ENCODE measurements around the gene ACAN. TPM values are rescaled to one million over a fixed set of nuclear protein-coding genes. Genes with fewer than 3 reads are reported as not detected.

The ACAN gene
- polyA plus RNA-seq, 1 of the 3 experiments (the other 2 are of a cell fraction), result not detected

DNA sequence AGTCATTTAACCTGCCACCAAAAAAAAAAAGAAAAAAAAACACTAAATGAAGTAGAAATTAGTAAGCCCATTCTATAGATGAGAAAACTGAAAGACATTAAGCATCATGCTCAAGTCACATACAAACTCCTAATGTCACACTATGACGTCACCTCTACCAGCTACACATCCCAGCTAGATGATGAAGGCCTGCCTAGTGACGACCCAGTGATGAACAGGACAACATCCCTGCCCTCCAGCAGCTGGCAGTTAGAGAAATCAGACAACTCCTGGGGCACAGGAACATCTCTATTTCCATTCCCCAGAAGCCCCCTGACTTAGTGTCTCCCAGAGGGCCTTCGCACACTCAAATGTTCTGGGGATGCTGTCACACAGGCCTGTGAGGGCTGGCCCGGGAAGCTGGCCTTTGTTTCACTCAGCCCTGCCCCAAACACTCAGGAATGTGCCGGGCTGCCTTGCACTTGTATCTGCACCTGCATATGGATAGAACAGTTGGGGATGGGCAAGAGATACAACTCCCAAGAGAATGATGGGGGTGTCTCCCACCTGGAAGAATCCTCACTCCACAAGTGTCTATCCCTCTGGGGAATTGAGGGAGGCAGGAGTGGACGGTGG, 99.1 kb downstream of the ACAN start:
- no peak overlapping the region for H3K4me2 ChIP-seq

DNA sequence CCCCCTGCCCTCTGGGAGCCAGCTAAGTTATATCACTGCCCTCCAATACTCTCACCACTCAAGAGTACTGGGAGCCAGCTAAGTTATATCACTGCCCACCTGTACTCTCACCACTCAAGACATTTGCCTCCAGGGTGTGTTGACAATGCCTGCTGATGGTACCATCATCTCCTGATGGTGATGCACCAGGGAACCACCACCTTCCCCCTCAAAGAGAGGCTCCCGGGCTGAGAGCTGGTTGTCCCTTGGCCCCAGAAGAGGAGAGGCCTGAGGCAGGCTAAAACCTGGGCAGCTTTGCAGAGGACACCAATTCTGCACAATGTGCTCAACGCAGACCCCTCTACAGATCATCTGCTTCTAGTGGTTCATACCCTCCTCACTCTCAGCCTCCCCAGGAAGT, 99.6 kb downstream of the ACAN start:
- Histone ChIP-seq H3K9me2 (no peaks in the 10 kb centered on the region), H4K20me1 (ENCODE audit: insufficient read depth) (no peaks in the 10 kb centered on the region), H3K36me3 (replicated peaks in 1 of 2; ENCODE audit: control insufficient read depth in 1 of 2, insufficient read depth in 2 of 2, low read length in 1 of 2) (peaks cover 3 to 18% of the 10 kb centered on the region in 2 experiments), H3F3A (replicated peaks; ENCODE audit: insufficient read depth) (no peaks in the 10 kb centered on the region), H3K4me2 (no peak overlapping the region), H3K9ac (no peak overlapping the region), H3K9me3 (no peaks in the 10 kb centered on the region), H3K27ac (ENCODE audit: low read depth in 2 of 2, low read length in 1 of 2) (no peak overlapping the region), H3K4me1 (ENCODE audit: control insufficient read depth in 1 of 2, insufficient read depth in 2 of 2, low read depth in 1 of 2, low read length in 1 of 2) (peaks cover 0 to under 1% of the 10 kb centered on the region in 2 experiments; a peak in 1 of 4 replicates), H3K4me3 (ENCODE audit: low read depth in 2 of 2, low read length in 1 of 2) (no peak overlapping the region), H2AFZ (ENCODE audit: low read depth) (no peak overlapping the region), H3K79me2 (ENCODE audit: insufficient read depth) (no peaks in the 10 kb centered on the region), H3K27me3 (ENCODE audit: insufficient read depth) (no peaks in the 10 kb centered on the region)
- ChIA-PET POLR2A (no interaction called here), CTCF (interaction anchor here (1.0 to 4.5 kb wide), 9 partner anchors 9 to 278 kb away, joined by 3 to 48 read pairs (median 4); no protein-coding TSS in a partner anchor)
- no peak for DNase-seq
- WGBS (ENCODE audit: low lambda C conversion rate), result 90% methylated on average over 2 of the region's 2 CpGs
- no peak for TF ChIP-seq TAF1 (IDR thresholded peaks at IDR 0.05; ENCODE audit: borderline replicate concordance, low read depth, low read length)
- no peak for TF ChIP-seq JUND (IDR thresholded peaks at IDR 0.05)
- TF ChIP-seq RAD21 (IDR thresholded peaks at IDR 0.05; ENCODE audit: low read length), result no peak
- TF ChIP-seq, protein P1, sequence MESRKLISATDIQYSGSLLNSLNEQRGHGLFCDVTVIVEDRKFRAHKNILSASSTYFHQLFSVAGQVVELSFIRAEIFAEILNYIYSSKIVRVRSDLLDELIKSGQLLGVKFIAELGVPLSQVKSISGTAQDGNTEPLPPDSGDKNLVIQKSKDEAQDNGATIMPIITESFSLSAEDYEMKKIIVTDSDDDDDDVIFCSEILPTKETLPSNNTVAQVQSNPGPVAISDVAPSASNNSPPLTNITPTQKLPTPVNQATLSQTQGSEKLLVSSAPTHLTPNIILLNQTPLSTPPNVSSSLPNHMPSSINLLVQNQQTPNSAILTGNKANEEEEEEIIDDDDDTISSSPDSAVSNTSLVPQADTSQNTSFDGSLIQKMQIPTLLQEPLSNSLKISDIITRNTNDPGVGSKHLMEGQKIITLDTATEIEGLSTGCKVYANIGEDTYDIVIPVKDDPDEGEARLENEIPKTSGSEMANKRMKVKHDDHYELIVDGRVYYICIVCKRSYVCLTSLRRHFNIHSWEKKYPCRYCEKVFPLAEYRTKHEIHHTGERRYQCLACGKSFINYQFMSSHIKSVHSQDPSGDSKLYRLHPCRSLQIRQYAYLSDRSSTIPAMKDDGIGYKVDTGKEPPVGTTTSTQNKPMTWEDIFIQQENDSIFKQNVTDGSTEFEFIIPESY (IDR thresholded peaks at IDR 0.05; ENCODE audit: borderline replicate concordance, low read depth), result no peak
- TF ChIP-seq TEAD4 (IDR thresholded peaks at IDR 0.05; ENCODE audit: borderline replicate concordance, insufficient read depth), result no peak
- TF ChIP-seq MXI1 (IDR thresholded peaks at IDR 0.05; ENCODE audit: low read depth, low read length), result no peak
- TF ChIP-seq, protein P2, sequence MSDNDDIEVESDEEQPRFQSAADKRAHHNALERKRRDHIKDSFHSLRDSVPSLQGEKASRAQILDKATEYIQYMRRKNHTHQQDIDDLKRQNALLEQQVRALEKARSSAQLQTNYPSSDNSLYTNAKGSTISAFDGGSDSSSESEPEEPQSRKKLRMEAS (IDR thresholded peaks at IDR 0.05; ENCODE audit: low read depth), result no peak
- no peak for TF ChIP-seq FOSL2 (IDR thresholded peaks at IDR 0.05; ENCODE audit: borderline replicate concordance, low read depth)
- TF ChIP-seq GATA2 (CRISPR knock-in tag; IDR thresholded peaks at IDR 0.05), result no peak
- TF ChIP-seq RCOR1 (IDR thresholded peaks at IDR 0.05; ENCODE audit: low read length), result no peak
- TF ChIP-seq, protein P3, sequence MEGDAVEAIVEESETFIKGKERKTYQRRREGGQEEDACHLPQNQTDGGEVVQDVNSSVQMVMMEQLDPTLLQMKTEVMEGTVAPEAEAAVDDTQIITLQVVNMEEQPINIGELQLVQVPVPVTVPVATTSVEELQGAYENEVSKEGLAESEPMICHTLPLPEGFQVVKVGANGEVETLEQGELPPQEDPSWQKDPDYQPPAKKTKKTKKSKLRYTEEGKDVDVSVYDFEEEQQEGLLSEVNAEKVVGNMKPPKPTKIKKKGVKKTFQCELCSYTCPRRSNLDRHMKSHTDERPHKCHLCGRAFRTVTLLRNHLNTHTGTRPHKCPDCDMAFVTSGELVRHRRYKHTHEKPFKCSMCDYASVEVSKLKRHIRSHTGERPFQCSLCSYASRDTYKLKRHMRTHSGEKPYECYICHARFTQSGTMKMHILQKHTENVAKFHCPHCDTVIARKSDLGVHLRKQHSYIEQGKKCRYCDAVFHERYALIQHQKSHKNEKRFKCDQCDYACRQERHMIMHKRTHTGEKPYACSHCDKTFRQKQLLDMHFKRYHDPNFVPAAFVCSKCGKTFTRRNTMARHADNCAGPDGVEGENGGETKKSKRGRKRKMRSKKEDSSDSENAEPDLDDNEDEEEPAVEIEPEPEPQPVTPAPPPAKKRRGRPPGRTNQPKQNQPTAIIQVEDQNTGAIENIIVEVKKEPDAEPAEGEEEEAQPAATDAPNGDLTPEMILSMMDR (IDR thresholded peaks at IDR 0.05), result no peak

More for the DNA sequence above, 99.1 kb downstream of the ACAN start:
- no peaks in the 10 kb centered on the region for H3K9me3 ChIP-seq
- no peaks in the 10 kb centered on the region for H3K9me2 ChIP-seq
- ChIA-PET CTCF (interaction anchor here (1.1 to 4.5 kb wide), 6 partner anchors 10 to 269 kb away, joined by 3 to 29 read pairs (median 5); no protein-coding TSS in a partner anchor), POLR2A (no interaction called here)
- H3K4me3 ChIP-seq (ENCODE audit: low read depth in 2 of 2, low read length in 1 of 2), result no peak overlapping the region
- no peaks in the 10 kb centered on the region for H3K27me3 ChIP-seq (ENCODE audit: insufficient read depth)
- H3F3A ChIP-seq (replicated peaks; ENCODE audit: insufficient read depth), result no peaks in the 10 kb centered on the region
- peaks cover 4 to 5% of the 10 kb centered on the region in 2 experiments; a peak in 2 of 4 replicates for H3K4me1 ChIP-seq (ENCODE audit: control insufficient read depth in 1 of 2, insufficient read depth in 2 of 2, low read depth in 1 of 2, low read length in 1 of 2)
- no peak overlapping the region for H2AFZ ChIP-seq (ENCODE audit: low read depth)
- no peak overlapping the region for H3K9ac ChIP-seq
- no peak overlapping the region for H3K27ac ChIP-seq (ENCODE audit: low read depth in 2 of 2, low read length in 1 of 2)
- H3K79me2 ChIP-seq (ENCODE audit: insufficient read depth), result no peaks in the 10 kb centered on the region
- TF ChIP-seq GABPA (IDR thresholded peaks at IDR 0.05; ENCODE audit: low read depth) (no peak), TAF1 (IDR thresholded peaks at IDR 0.05; ENCODE audit: borderline replicate concordance, low read depth, low read length) (no peak), TCF12 (IDR thresholded peaks at IDR 0.05) (no peak), CHD2 (IDR thresholded peaks at IDR 0.05; ENCODE audit: low read length, partially characterized antibody) (no peak), MXI1 (IDR thresholded peaks at IDR 0.05; ENCODE audit: low read depth, low read length) (no peak)
- TF ChIP-seq, protein P4, sequence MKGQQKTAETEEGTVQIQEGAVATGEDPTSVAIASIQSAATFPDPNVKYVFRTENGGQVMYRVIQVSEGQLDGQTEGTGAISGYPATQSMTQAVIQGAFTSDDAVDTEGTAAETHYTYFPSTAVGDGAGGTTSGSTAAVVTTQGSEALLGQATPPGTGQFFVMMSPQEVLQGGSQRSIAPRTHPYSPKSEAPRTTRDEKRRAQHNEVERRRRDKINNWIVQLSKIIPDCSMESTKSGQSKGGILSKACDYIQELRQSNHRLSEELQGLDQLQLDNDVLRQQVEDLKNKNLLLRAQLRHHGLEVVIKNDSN (IDR thresholded peaks at IDR 0.05; ENCODE audit: borderline replicate concordance, low read depth), result no peak
- TF ChIP-seq, protein P5, sequence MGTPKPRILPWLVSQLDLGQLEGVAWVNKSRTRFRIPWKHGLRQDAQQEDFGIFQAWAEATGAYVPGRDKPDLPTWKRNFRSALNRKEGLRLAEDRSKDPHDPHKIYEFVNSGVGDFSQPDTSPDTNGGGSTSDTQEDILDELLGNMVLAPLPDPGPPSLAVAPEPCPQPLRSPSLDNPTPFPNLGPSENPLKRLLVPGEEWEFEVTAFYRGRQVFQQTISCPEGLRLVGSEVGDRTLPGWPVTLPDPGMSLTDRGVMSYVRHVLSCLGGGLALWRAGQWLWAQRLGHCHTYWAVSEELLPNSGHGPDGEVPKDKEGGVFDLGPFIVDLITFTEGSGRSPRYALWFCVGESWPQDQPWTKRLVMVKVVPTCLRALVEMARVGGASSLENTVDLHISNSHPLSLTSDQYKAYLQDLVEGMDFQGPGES (IDR thresholded peaks at IDR 0.05; ENCODE audit: low read depth, low read length), result no peak
- TF ChIP-seq, protein P6, sequence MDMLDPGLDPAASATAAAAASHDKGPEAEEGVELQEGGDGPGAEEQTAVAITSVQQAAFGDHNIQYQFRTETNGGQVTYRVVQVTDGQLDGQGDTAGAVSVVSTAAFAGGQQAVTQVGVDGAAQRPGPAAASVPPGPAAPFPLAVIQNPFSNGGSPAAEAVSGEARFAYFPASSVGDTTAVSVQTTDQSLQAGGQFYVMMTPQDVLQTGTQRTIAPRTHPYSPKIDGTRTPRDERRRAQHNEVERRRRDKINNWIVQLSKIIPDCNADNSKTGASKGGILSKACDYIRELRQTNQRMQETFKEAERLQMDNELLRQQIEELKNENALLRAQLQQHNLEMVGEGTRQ (IDR thresholded peaks at IDR 0.05; ENCODE audit: borderline replicate concordance, low read depth, low read length), result no peak
- WGBS (ENCODE audit: low lambda C conversion rate), result 93% methylated on average over 6 of the region's 6 CpGs
- H4K20me1 ChIP-seq (ENCODE audit: insufficient read depth), result no peaks in the 10 kb centered on the region
- DNase-seq, result no peak
- peaks cover 3 to 18% of the 10 kb centered on the region in 2 experiments for H3K36me3 ChIP-seq (replicated peaks in 1 of 2; ENCODE audit: control insufficient read depth in 1 of 2, insufficient read depth in 2 of 2, low read length in 1 of 2)

All from SK-N-SH (cell line).